Prostate gland (tissue), 2 donors: ENCODE measurements around the gene ABHD2.

Source experiments
- CTCF ChIP-seq, 4 experiments: fragments of 200-600 bp in 2 of 4; fragments of 450-650 bp in 2 of 4; sonication (generic) in 2 of 4; IDR thresholded peaks; 1 replicate in 3 of 4; 2 replicates in 1 of 4; pipeline ENCODE4 v1.5.1; 2016 to 2019; ENCODE audit warnings: antibody characterized with exemption in 4 of 4, mild to moderate bottlenecking in 2 of 4, moderate library complexity in 2 of 4
- POLR2AphosphoS5 ChIP-seq: sonication (generic); formaldehyde crosslinking; IDR thresholded peaks from one replicate; pipeline ENCODE4 v1.6.1; 2017; ENCODE audit warnings: antibody characterized with exemption

GRCh38 chr15:89041507-89041906, 46.7 kb upstream of the ABHD2 start:
- TF ChIP-seq CTCF (IDR thresholded peaks at IDR 0.05), result no peak
- no peak for TF ChIP-seq POLR2AphosphoS5
